Stimulated activated naive CD8-positive, alpha-beta T cell treated with anti-CD3 and anti-CD28 coated beads, Interleukin-15, amount 100 ng/mL, for 72 hours (primary cell): ENCODE data around the gene COG8.

Source experiments
- ATAC-seq: fragments of 150-1000 bp; cut with Tn5 transposase; 2 replicates; pipeline ENCODE4 v1.10.0; 2021; ENCODE audit warnings: mild to moderate bottlenecking, moderate library complexity
- DNase-seq, 2 donors: peaks; one replicate each; pipeline ENCODE4 v3.0.0; 2021 to 2022
- H3K27ac Mint-ChIP-seq, 2 donors: one replicate each; pipeline ENCODE4 v1.8.0; 2022; ENCODE audit warnings: mild to moderate bottlenecking in 2 of 2, mixed read lengths in 2 of 2, moderate library complexity in 2 of 2
- H3K27me3 Mint-ChIP-seq: one replicate; pipeline ENCODE4 v1.8.0; 2022; ENCODE audit warnings: mixed read lengths
- H3K4me1 Mint-ChIP-seq: one replicate; pipeline ENCODE4 v1.8.0; 2022; ENCODE audit warnings: mild to moderate bottlenecking, mixed read lengths
- H3K4me3 Mint-ChIP-seq, 2 donors: one replicate each; pipeline ENCODE4 v1.8.0; 2022; ENCODE audit warnings: mild to moderate bottlenecking in 2 of 2, mixed read lengths in 2 of 2, moderate library complexity in 1 of 2
- H3K9me3 Mint-ChIP-seq, 2 donors: one replicate each; pipeline ENCODE4 v1.8.0; 2022; ENCODE audit warnings: mixed read lengths in 2 of 2

COG8 gene

GRCh38 chr16:69339289-69340094 is at the start of gene COG8, which contains the start of gene NIP7:
Gene COG8, minus strand, starts transcription at chr16:69339564. Its CDS starts 12 bp downstream, at chr16:69339552.
Gene NIP7, plus strand, starts transcription at chr16:69339772. Its CDS starts 58 bp downstream, at chr16:69339830.
- DNase-seq = peak; percentile 94

DNA sequence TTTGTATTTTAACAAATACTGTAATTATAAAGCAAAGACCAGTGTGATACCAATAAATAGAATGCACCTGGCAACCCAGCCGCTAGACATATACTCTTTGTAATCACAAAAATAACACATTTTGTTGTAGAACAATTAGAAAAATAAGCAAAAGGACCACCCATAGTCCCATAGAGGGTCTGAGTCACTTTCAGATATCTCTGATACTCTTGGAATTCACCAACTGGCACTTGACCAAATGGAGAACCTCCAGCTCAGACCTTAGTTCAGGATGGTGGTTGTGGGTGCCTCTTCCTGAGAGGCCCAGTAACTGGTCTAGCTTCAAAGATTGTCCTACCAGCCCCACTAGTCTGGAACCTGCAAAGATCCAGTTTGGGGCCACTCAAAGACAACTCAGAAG is 47.2 kb upstream of the COG8 start:
- H3K27me3 Mint-ChIP-seq = no peaks in the 10 kb centered on the region
- DNase-seq = no peak
- ATAC-seq = no peak
- no peak overlapping the region for H3K27ac Mint-ChIP-seq
- peaks cover 37% of the 10 kb centered on the region for H3K4me1 Mint-ChIP-seq
- H3K4me3 Mint-ChIP-seq = peak overlapping the region in 1 of 2 donors; percentile 92
- H3K9me3 Mint-ChIP-seq = no peaks in the 10 kb centered on the region

More at GRCh38 chr16:69339289-69340094, at the start of gene COG8, which contains the start of gene NIP7:
- H3K9me3 Mint-ChIP-seq = no peaks in the 10 kb centered on the region
- no peaks in the 10 kb centered on the region for H3K27me3 Mint-ChIP-seq
- H3K4me1 Mint-ChIP-seq = peaks cover 64% of the 10 kb centered on the region
- peak within 1 kb of the TSS; percentile 93 to 100 for H3K4me3 Mint-ChIP-seq
- H3K27ac Mint-ChIP-seq = peak within 1 kb of the TSS; percentile 97 to 99
- ATAC-seq = peak; percentile 95

GRCh38 chr16:69384974-69385373 is 45.6 kb upstream of the COG8 start:
- H3K9me3 Mint-ChIP-seq = no peaks in the 10 kb centered on the region
- DNase-seq = no peak
- H3K4me3 Mint-ChIP-seq = peak overlapping the region; percentile 92 to 98
- H3K27me3 Mint-ChIP-seq = no peaks in the 10 kb centered on the region
- ATAC-seq = no peak
- H3K4me1 Mint-ChIP-seq = peaks cover 45% of the 10 kb centered on the region
- H3K27ac Mint-ChIP-seq = peak overlapping the region; percentile 97 to 99

DNA sequence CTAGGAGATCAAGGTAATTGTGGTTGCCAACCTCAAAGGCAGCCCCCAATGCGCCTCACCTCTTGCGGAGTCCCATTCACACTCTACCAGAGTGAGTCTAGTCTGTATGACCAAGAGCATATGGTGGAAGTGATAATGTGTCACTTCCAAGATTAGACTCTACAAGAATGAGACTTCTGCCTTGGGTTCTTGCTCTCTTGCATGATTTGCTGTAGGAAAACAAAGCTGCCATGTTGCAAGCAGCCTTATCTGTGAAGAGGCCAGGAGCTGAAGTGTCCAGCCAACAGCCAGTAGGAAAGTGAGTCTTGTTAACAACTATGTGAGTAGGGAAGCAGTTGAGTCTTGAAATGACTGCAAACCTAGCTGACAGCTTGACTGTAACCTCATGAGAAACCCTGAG is 43.1 kb upstream of the COG8 start:
- no peak for ATAC-seq
- Mint-ChIP-seq H3K4me3 (peak overlapping the region in 1 of 2 donors; percentile 22), H3K9me3 (no peaks in the 10 kb centered on the region), H3K27me3 (no peaks in the 10 kb centered on the region), H3K4me1 (peaks cover 65% of the 10 kb centered on the region), H3K27ac (no peak overlapping the region)
- DNase-seq = no peak

- H3K27ac Mint-ChIP-seq = no peak overlapping the region
- no peak for ATAC-seq
- no peaks in the 10 kb centered on the region for H3K27me3 Mint-ChIP-seq
- H3K9me3 Mint-ChIP-seq = no peaks in the 10 kb centered on the region
- peaks cover 65% of the 10 kb centered on the region for H3K4me1 Mint-ChIP-seq
- DNase-seq = no peak
- no peak overlapping the region for H3K4me3 Mint-ChIP-seq
Measured at GRCh38 chr16:69381231-69381630, 41.9 kb upstream of the COG8 start.

- Mint-ChIP-seq H3K4me1 (peaks cover 54% of the 10 kb centered on the region), H3K27me3 (no peaks in the 10 kb centered on the region), H3K27ac (no peak overlapping the region), H3K9me3 (no peaks in the 10 kb centered on the region), H3K4me3 (no peak overlapping the region)
- no peak for DNase-seq
- ATAC-seq = no peak
Measured at GRCh38 chr16:69378760-69379159, 39.4 kb upstream of the COG8 start.

DNA sequence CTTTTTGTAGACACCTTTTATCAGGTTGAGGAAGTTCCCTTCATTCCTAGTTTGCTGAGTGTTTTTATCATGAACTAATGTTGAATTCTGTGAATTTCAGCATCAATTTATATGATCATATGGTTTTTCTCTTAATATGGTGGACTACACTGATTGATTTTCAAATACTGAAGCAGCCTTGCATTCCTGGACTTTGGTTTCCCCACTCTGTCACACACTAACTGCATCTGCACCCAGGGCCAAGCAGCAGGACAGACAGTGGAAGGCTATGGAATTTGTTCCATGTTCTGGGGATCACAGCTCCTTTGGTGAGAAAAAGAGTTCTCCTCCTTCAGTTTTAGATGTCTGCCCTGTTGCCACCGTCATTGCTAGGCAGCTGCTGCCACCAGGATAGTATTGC is 38.7 kb upstream of the COG8 start:
- DNase-seq (no peak), ATAC-seq (no peak)
- Mint-ChIP-seq H3K4me3 (no peak overlapping the region), H3K9me3 (no peaks in the 10 kb centered on the region), H3K27me3 (no peaks in the 10 kb centered on the region), H3K4me1 (peaks cover 51% of the 10 kb centered on the region), H3K27ac (peak overlapping the region in 1 of 2 donors; percentile 63)

GRCh38 chr16:69376393-69377059 is 37.2 kb upstream of the COG8 start:
- Mint-ChIP-seq H3K4me1 (peaks cover 36% of the 10 kb centered on the region), H3K9me3 (no peaks in the 10 kb centered on the region), H3K4me3 (no peak overlapping the region), H3K27ac (no peak overlapping the region), H3K27me3 (no peaks in the 10 kb centered on the region)
- ATAC-seq (no peak), DNase-seq (no peak)

DNA sequence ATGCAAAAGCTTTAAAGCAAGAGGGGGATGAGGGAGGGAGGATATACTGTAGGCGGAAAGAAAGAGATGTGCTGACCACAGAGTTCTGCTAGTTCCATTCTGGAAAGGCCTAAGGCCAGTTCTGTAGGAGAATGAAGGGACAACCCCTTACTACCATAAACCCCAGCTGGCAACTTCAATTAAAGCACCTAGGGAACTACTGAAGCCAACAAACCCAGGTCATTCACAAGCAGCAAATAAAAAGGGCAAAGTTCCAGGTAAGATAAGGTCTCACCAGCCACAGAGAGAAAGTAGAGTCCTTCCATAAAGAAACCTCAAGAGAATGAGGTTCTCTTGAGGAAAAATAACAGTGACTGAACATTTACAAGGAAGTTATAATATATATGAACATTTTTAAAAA is 33.7 kb upstream of the COG8 start:
- Mint-ChIP-seq H3K27ac (peak overlapping the region in 1 of 2 donors; percentile 15), H3K4me1 (peaks cover 12% of the 10 kb centered on the region), H3K9me3 (no peaks in the 10 kb centered on the region), H3K27me3 (no peaks in the 10 kb centered on the region), H3K4me3 (no peak overlapping the region)
- ATAC-seq (no peak), DNase-seq (no peak)

DNA sequence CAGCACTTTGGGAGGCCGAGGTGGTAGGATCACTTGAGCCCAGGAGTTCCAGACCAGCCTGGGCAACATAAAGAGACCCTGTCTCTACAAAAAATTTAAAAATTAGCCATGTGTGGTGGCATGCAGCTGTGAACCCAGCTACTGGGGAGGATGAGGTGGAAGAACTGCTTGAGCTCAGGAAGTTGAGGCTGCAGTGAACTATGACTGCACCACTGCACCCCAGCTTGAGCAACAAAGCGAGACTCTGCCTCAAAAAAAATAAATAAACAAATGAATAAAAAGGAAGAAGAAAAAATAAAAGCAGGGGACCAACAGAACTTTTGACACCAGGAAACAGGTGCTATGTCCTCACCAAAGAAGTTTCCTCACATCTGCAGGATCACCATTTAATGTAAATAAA is 32.2 kb upstream of the COG8 start:
- Mint-ChIP-seq H3K27ac (no peak overlapping the region), H3K4me3 (no peak overlapping the region)

GRCh38 chr16:69368866-69369265 is 29.5 kb upstream of the COG8 start:
- no peak overlapping the region for H3K4me3 Mint-ChIP-seq
- H3K9me3 Mint-ChIP-seq = no peaks in the 10 kb centered on the region
- peaks cover 13% of the 10 kb centered on the region for H3K4me1 Mint-ChIP-seq
- DNase-seq (no peak), ATAC-seq (no peak)
- no peaks in the 10 kb centered on the region for H3K27me3 Mint-ChIP-seq
- no peak overlapping the region for H3K27ac Mint-ChIP-seq

More for the DNA sequence above, 32.2 kb upstream of the COG8 start:
- ATAC-seq = no peak
- peaks cover 14% of the 10 kb centered on the region for H3K4me1 Mint-ChIP-seq
- no peaks in the 10 kb centered on the region for H3K9me3 Mint-ChIP-seq
- no peaks in the 10 kb centered on the region for H3K27me3 Mint-ChIP-seq
- DNase-seq = no peak

DNA sequence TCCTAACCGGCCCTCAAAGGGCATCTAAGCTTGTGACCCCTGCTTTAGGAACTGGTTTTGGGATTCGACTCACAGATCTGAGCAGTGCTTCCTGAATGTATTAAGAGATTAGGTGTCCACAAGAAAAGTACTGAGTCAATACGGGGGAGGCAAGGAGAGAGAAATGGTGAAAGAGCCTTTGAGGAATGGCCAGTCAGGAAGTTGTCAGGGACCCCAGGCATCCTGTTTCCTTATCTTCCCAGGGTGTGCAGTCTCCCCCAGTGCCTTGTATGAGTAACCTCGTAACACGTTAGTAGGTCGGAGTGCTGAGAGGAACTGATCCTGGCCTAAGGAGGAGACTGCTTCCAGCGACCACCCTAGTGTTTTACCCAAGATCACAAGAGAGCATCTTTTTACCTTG is 28.6 kb upstream of the COG8 start:
- no peak overlapping the region for H3K4me3 Mint-ChIP-seq
- H3K9me3 Mint-ChIP-seq = no peaks in the 10 kb centered on the region
- H3K4me1 Mint-ChIP-seq = peaks cover 11% of the 10 kb centered on the region
- DNase-seq (no peak), ATAC-seq (no peak)
- no peaks in the 10 kb centered on the region for H3K27me3 Mint-ChIP-seq
- H3K27ac Mint-ChIP-seq = no peak overlapping the region

DNA sequence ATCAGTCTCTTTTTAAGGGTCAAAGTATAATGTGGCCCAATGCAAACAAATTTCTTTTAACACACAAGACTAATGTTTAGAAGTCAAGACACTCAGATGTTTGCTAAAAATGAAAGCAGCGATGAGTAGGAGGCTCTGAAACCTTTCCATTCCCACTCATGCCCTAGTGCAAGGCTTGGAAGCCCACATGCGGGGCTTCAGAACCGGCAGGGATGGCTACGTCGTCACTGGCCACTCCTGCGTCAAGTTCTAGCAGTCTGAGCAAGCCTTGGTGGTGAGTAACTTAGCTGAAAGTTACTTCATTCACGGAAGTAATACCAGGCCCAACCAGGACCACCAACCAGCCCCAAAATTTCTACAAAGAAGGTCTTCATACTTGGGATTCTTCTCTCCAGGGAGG is 27.1 kb upstream of the COG8 start:
- ATAC-seq = no peak
- Mint-ChIP-seq H3K9me3 (no peaks in the 10 kb centered on the region), H3K4me3 (no peak overlapping the region), H3K27me3 (no peaks in the 10 kb centered on the region), H3K27ac (no peak overlapping the region), H3K4me1 (peaks cover 11% of the 10 kb centered on the region)
- DNase-seq = no peak

DNA sequence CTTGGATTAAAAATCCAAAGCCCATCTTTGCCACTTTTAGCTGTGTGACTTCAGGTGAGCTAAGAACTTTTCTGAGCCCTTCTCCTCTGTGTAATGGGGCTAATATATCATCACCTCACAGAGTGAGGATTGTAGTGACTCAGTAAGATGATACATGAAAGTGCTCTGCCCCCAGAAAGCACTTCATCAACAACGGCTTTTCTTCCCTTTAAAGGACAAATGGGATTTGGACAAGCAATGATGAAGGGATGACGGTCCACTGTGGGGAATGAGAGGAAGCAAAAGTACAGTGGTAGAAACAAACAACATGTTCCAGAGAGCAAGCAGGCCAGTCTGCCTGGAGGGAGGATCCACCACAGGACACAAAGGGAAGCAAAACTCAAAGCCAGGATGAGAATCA is 26.5 kb upstream of the COG8 start:
- H3K4me3 Mint-ChIP-seq = no peak overlapping the region
- no peaks in the 10 kb centered on the region for H3K27me3 Mint-ChIP-seq
- peaks cover 11% of the 10 kb centered on the region for H3K4me1 Mint-ChIP-seq
- no peak overlapping the region for H3K27ac Mint-ChIP-seq
- ATAC-seq (no peak), DNase-seq (no peak)
- no peaks in the 10 kb centered on the region for H3K9me3 Mint-ChIP-seq

DNA sequence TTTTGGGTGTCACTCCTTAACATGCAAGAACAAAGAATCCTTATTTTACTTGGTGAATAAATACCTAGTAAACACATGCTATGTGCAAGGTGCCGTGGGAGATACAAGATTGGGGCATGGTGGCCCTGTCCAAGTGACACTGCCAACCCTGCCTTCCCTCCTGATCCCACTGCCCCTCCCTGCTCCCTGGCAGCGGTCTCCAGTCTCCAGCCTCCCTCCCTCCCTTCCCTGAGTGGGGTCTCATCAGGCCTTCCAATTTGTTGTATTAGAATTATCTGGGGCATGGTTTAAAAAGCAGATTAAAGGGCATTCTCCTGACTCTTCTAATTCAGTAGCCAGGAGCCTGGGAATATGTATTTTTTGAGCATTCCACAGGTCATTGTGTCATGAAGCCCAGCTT is 24.7 kb upstream of the COG8 start:
- H3K9me3 Mint-ChIP-seq = no peaks in the 10 kb centered on the region
- H3K27me3 Mint-ChIP-seq = no peaks in the 10 kb centered on the region
- H3K27ac Mint-ChIP-seq = no peak overlapping the region
- ATAC-seq (no peak), DNase-seq (no peak)
- H3K4me3 Mint-ChIP-seq = no peak overlapping the region
- H3K4me1 Mint-ChIP-seq = peaks cover 11% of the 10 kb centered on the region

DNA sequence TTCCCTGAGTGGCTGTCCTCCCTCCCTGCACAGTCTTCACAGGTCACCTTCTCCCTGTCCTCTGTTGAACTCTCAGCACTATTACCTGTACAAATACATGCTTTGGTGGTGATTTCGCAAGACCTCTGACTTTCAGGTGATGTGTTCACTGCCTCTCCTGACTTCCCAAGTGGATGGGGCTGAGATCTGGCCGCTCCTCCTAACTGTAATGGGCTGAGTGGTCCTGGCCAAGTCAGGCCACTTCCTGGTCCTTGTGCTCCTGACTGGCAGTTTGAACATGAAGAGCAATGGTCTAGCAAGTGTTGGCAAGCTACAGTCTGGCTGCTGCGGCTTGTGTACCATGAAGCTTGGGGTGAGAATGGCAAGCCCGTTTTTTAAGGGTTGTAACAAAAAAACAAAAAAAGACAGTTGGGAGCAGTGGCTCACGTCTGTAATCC is 23.9 kb upstream of the COG8 start:
- ATAC-seq (no peak), DNase-seq (no peak)
- H3K4me3 Mint-ChIP-seq = no peak overlapping the region
- no peaks in the 10 kb centered on the region for H3K27me3 Mint-ChIP-seq
- no peak overlapping the region for H3K27ac Mint-ChIP-seq
- peaks cover 11% of the 10 kb centered on the region for H3K4me1 Mint-ChIP-seq
- no peaks in the 10 kb centered on the region for H3K9me3 Mint-ChIP-seq
